CD4-positive, alpha-beta T cell (primary cell): ENCODE data around the gene ZNF541. TPM values are rescaled to one million over a fixed set of nuclear protein-coding genes. Genes with fewer than 3 reads are reported as not detected.
A peak's percentile ranks its signal among the peaks of the same experiment; 100 is the strongest.

Experiments used
- ATAC-seq: fragments of 200-7000 bp; cut with Tn5 transposase; one replicate; pipeline ENCODE4 v1.10.0; 2022; ENCODE audit warnings: mild to moderate bottlenecking; ENCODE audit not compliant: poor library complexity
- CTCF ChIA-PET: fragments of 350-600 bp; sonication (Branson Sonifier 250); formaldehyde crosslinking; loops from one replicate; lab custom pipeline; 2021; ENCODE audit warnings: antibody characterized with exemption, inconsistent platforms; lab: Charles Lee
- POLR2A ChIA-PET: fragments of 350-600 bp; sonication (Branson Sonifier 250); formaldehyde crosslinking; loops from one replicate; lab custom pipeline; 2021; ENCODE audit warnings: antibody characterized with exemption, inconsistent platforms; lab: Charles Lee
- DNase-seq, 14 experiments: peaks; one replicate each; pipeline ENCODE4 v3.0.0-alpha.2; 2013 to 2020; ENCODE audit warnings: mixed read lengths in 2 of 14
- H3K27ac ChIP-seq, 2 donors: one replicate each; pipeline versions ENCODE4 v1.5.1 to v1.7.0; 2013; ENCODE audit warnings: low read length in 2 of 2, low read depth in 1 of 2, mild to moderate bottlenecking in 1 of 2
- H3K27me3 ChIP-seq, 2 experiments: 1 replicate in 1 of 2; 2 replicates in 1 of 2; pipeline versions ENCODE4 v1.6.1 to v1.7.0; 2013; ENCODE audit warnings: low read length in 2 of 2, control low read depth in 1 of 2, mild to moderate bottlenecking in 1 of 2, moderate library complexity in 1 of 2; ENCODE audit not compliant: insufficient read depth in 2 of 2, control insufficient read depth in 1 of 2
- H3K36me3 ChIP-seq: one replicate; pipeline ENCODE4 v1.6.1; 2013; ENCODE audit warnings: low read length, control low read depth; ENCODE audit not compliant: insufficient read depth
- H3K4me1 ChIP-seq: one replicate; pipeline ENCODE4 v1.6.1; 2013; ENCODE audit warnings: low read length, control low read depth; ENCODE audit not compliant: insufficient read depth
- H3K4me3 ChIP-seq: one replicate; pipeline ENCODE4 v1.5.1; 2013; ENCODE audit warnings: mild to moderate bottlenecking, low read length, moderate library complexity
- H3K9me3 ChIP-seq, 2 experiments: 1 replicate in 1 of 2; 2 replicates in 1 of 2; pipeline versions ENCODE4 v1.6.1 to v1.7.0; 2013; ENCODE audit warnings: low read length in 2 of 2, mild to moderate bottlenecking in 2 of 2, control low read depth in 1 of 2, moderate library complexity in 1 of 2; ENCODE audit not compliant: control insufficient read depth in 1 of 2, insufficient read depth in 1 of 2
- H3K27ac Mint-ChIP-seq: one replicate; pipeline ENCODE4 v1.8.0; 2020; ENCODE audit warnings: mixed read lengths
- H3K27me3 Mint-ChIP-seq: one replicate; pipeline ENCODE4 v1.8.0; 2021; ENCODE audit warnings: mixed read lengths
- H3K36me3 Mint-ChIP-seq: one replicate; pipeline ENCODE4 v1.8.0; 2021; ENCODE audit warnings: low read depth, mixed read lengths
- H3K4me1 Mint-ChIP-seq: one replicate; pipeline ENCODE4 v1.8.0; 2021; ENCODE audit warnings: low read depth, mixed read lengths
- H3K4me3 Mint-ChIP-seq: one replicate; pipeline ENCODE4 v1.8.0; 2020; ENCODE audit warnings: mild to moderate bottlenecking, mixed read lengths
- H3K9me3 Mint-ChIP-seq: one replicate; pipeline ENCODE4 v1.8.0; 2020; ENCODE audit warnings: mixed read lengths
- CTCF ChIP-seq: fragments of 200-600 bp; IDR thresholded peaks from one replicate; pipeline ENCODE4 v1.8.0; 2022; ENCODE audit warnings: antibody characterized with exemption, mild to moderate bottlenecking
- intact Hi-C, 2 experiments: fragments of 100-400 bp; cut with DNase I in 1 of 2; cut with micrococcal nuclease in 1 of 2; formaldehyde crosslinking; loops; one replicate each; pipeline versions ENCODE4 v1.15.1 to v1.9.0; 2023 to 2025; cut with DNase I, micrococcal nuclease
- total RNA-seq, 174 experiments: library from RNA in 2 of 174; stranded (reverse) in 2 of 174; gene quantifications; one replicate each; pipeline ENCODE4 v1.2.3 and lab custom pipeline; 2021 to 2026

ZNF541 gene
- total RNA-seq, 2 experiments from 2014 or later = 0.81 to 0.88 TPM

- H3K9me3 ChIP-seq = no peaks in the 10 kb centered on the region
- peaks cover 29% of the 10 kb centered on the region for H3K36me3 ChIP-seq
- Mint-ChIP-seq H3K27me3 (no peaks in the 10 kb centered on the region), H3K4me3 (no peak overlapping the region), H3K36me3 (peaks cover 40% of the 10 kb centered on the region), H3K9me3 (no peaks in the 10 kb centered on the region), H3K4me1 (peaks cover 63% of the 10 kb centered on the region), H3K27ac (peak overlapping the region; percentile 33)
- TF ChIP-seq CTCF = no peak
- no peak for DNase-seq
- no peak overlapping the region for H3K4me3 ChIP-seq
- H3K4me1 ChIP-seq = peaks cover 64% of the 10 kb centered on the region
- ChIA-PET CTCF (no interaction called here), POLR2A (no interaction called here)
- no peak overlapping the region for H3K27ac ChIP-seq
- no peaks in the 10 kb centered on the region for H3K27me3 ChIP-seq
- no peak for ATAC-seq
- intact Hi-C loops = no loop called here
Measured at GRCh38 chr19:47615714-47616113, 42.8 kb upstream of the ZNF541 start.

GRCh38 chr19:47615230-47615629 is 42.3 kb upstream of the ZNF541 start:
- no peak overlapping the region for H3K27ac ChIP-seq
- H3K27me3 Mint-ChIP-seq = no peaks in the 10 kb centered on the region
- H3K27ac Mint-ChIP-seq = peak overlapping the region; percentile 6
- TF ChIP-seq CTCF = no peak
- H3K36me3 Mint-ChIP-seq = peaks cover 42% of the 10 kb centered on the region
- no peak for ATAC-seq
- peaks cover 66% of the 10 kb centered on the region for H3K4me1 Mint-ChIP-seq
- CTCF ChIA-PET = no interaction called here
- peaks cover 64% of the 10 kb centered on the region for H3K4me1 ChIP-seq
- no peaks in the 10 kb centered on the region for H3K9me3 ChIP-seq
- POLR2A ChIA-PET = no interaction called here
- peaks cover 29% of the 10 kb centered on the region for H3K36me3 ChIP-seq
- no peak overlapping the region for H3K4me3 Mint-ChIP-seq
- no peak for DNase-seq
- intact Hi-C loops = no loop called here
- H3K27me3 ChIP-seq = no peaks in the 10 kb centered on the region
- H3K9me3 Mint-ChIP-seq = no peaks in the 10 kb centered on the region
- no peak overlapping the region for H3K4me3 ChIP-seq

- POLR2A ChIA-PET = no interaction called here
- peak overlapping the region; percentile 17 for H3K27ac Mint-ChIP-seq
- intact Hi-C loops = loop anchor here in 1 of 2 experiments (5.0 kb wide), 2 partner anchors 83 to 177 kb away; no protein-coding TSS in a partner anchor
- ATAC-seq = no peak
- TF ChIP-seq CTCF = no peak
- H3K4me1 Mint-ChIP-seq = peaks cover 59% of the 10 kb centered on the region
- Histone ChIP-seq H3K27me3 (no peaks in the 10 kb centered on the region), H3K27ac (no peak overlapping the region), H3K9me3 (no peaks in the 10 kb centered on the region), H3K4me1 (peaks cover 61% of the 10 kb centered on the region), H3K36me3 (peaks cover 25% of the 10 kb centered on the region), H3K4me3 (no peak overlapping the region)
- H3K36me3 Mint-ChIP-seq = peaks cover 35% of the 10 kb centered on the region
- no peaks in the 10 kb centered on the region for H3K27me3 Mint-ChIP-seq
- DNase-seq = no peak
- H3K9me3 Mint-ChIP-seq = no peaks in the 10 kb centered on the region
- CTCF ChIA-PET = interaction anchor here (1.4 kb wide), 1 partner anchor 99 kb away, joined by 3 read pairs; the partner anchor contains the start of gene NAPA
- no peak overlapping the region for H3K4me3 Mint-ChIP-seq
Measured at GRCh38 chr19:47614559-47614958, 41.6 kb upstream of the ZNF541 start.
